IMR-90 (cell line): ENCODE measurements around the gene C11orf97. TPM values are rescaled to one million over a fixed set of nuclear protein-coding genes. Genes with fewer than 3 reads are reported as not detected.

Experiments
- ATAC-seq: fragments of 200-7000 bp; cut with Tn5 transposase; 2 replicates; pipeline ENCODE4 v1.9.1; 2020; ENCODE audit warnings: low read depth, mild to moderate bottlenecking, moderate library complexity
- BruUV-seq: library from RNA; stranded (reverse); fragments of 400-500 nt; replicated peaks from 2 replicates; lab custom pipeline; 2021; lab: Mats Ljungman, UMichigan
- CTCF ChIA-PET: fragments of 300-600 bp; formaldehyde crosslinking; extraction: SDS; loops from one replicate; lab custom pipeline; 2021; ENCODE audit warnings: antibody characterized with exemption; lab: Yijun Ruan, JAX
- POLR2A ChIA-PET: fragments of 300-600 bp; sonication (Branson Sonifier 250); formaldehyde crosslinking; loops from one replicate; lab custom pipeline; 2022; ENCODE audit warnings: antibody characterized with exemption; ENCODE audit not compliant: unreplicated experiment; lab: Charles Lee
- DNase-seq: peaks from one replicate; pipeline ENCODE4 v3.0.0; 2013
- H2AFZ ChIP-seq: replicated peaks from 2 replicates; pipeline ENCODE3; 2013; ENCODE audit warnings: low read length, mild to moderate bottlenecking; ENCODE audit not compliant: poor library complexity
- H2AK5ac ChIP-seq: 2 replicates; pipeline ENCODE4 v1.6.1; 2013; ENCODE audit warnings: low read depth, low read length, inconsistent platforms
- H2AK9ac ChIP-seq: replicated peaks from 2 replicates; pipeline ENCODE3; 2013; ENCODE audit warnings: mild to moderate bottlenecking, low read depth, low read length, moderate library complexity; ENCODE audit not compliant: poor library complexity
- H2BK120ac ChIP-seq: 2 replicates; pipeline ENCODE4 v1.6.1; 2013; ENCODE audit warnings: low read depth, low read length, inconsistent platforms
- H2BK15ac ChIP-seq: 3 replicates; pipeline ENCODE4 v1.6.1; 2013; ENCODE audit warnings: low read depth, low read length, inconsistent platforms
- H2BK20ac ChIP-seq: 2 replicates; pipeline ENCODE4 v1.6.1; 2013; ENCODE audit warnings: low read depth, mild to moderate bottlenecking, inconsistent platforms, low read length, moderate library complexity
- H2BK5ac ChIP-seq: 2 replicates; pipeline ENCODE4 v1.6.1; 2013; ENCODE audit warnings: mild to moderate bottlenecking, low read depth, low read length, inconsistent platforms; ENCODE audit not compliant: poor library complexity, severe bottlenecking
- H3K14ac ChIP-seq: replicated peaks from 2 replicates; pipeline ENCODE4 v1.6.1; 2013; ENCODE audit warnings: low read depth, low read length, inconsistent platforms
- H3K18ac ChIP-seq: 2 replicates; pipeline ENCODE4 v1.6.1; 2013; ENCODE audit warnings: low read depth, low read length, control low read depth
- H3K23ac ChIP-seq: 2 replicates; pipeline ENCODE4 v1.6.1; 2013; ENCODE audit warnings: low read depth, low read length, inconsistent platforms
- H3K27ac ChIP-seq: 2 replicates; pipeline ENCODE4 v1.5.1; 2013; ENCODE audit warnings: mild to moderate bottlenecking, control low read depth, low read length; ENCODE audit not compliant: insufficient read depth
- H3K27me3 ChIP-seq: 2 replicates; pipeline ENCODE4 v1.6.1; 2013; ENCODE audit warnings: low read length; ENCODE audit not compliant: control insufficient read depth, insufficient read depth
- H3K36me3 ChIP-seq: 2 replicates; pipeline ENCODE4 v1.6.1; 2013; ENCODE audit warnings: low read length, mixed read lengths; ENCODE audit not compliant: control insufficient read depth, insufficient read depth
- H3K4ac ChIP-seq: 2 replicates; pipeline ENCODE4 v1.6.1; 2013; ENCODE audit warnings: low read depth, low read length, inconsistent platforms
- H3K4me1 ChIP-seq: 2 replicates; pipeline ENCODE4 v1.6.1; 2013; ENCODE audit warnings: low read length, mixed read lengths; ENCODE audit not compliant: control insufficient read depth, insufficient read depth
- H3K4me2 ChIP-seq: 2 replicates; pipeline ENCODE4 v1.6.1; 2013; ENCODE audit warnings: low read depth, mild to moderate bottlenecking, control low read depth, low read length, moderate library complexity
- H3K4me3 ChIP-seq: 2 replicates; pipeline ENCODE4 v1.5.1; 2013; ENCODE audit warnings: low read depth, mild to moderate bottlenecking, control low read depth, low read length, moderate library complexity; ENCODE audit not compliant: insufficient read depth
- H3K56ac ChIP-seq: 2 replicates; pipeline ENCODE4 v1.6.1; 2013; ENCODE audit warnings: low read length, inconsistent platforms; ENCODE audit not compliant: insufficient read depth; ENCODE audit errors: extremely low read depth
- H3K79me1 ChIP-seq, 2 experiments: 2 replicates each; pipeline ENCODE4 v1.6.1; 2013; ENCODE audit warnings: low read length in 2 of 2, inconsistent platforms in 1 of 2, low read depth in 1 of 2
- H3K9ac ChIP-seq: 2 replicates; pipeline ENCODE4 v1.6.1; 2013; ENCODE audit warnings: low read depth, low read length, control low read depth
- H3K9me1 ChIP-seq: 2 replicates; pipeline ENCODE4 v1.6.1; 2013; ENCODE audit warnings: low read length, inconsistent platforms; ENCODE audit not compliant: insufficient read depth
- H3K9me3 ChIP-seq: 2 replicates; pipeline ENCODE4 v1.6.1; 2013; ENCODE audit warnings: low read length; ENCODE audit not compliant: control insufficient read depth, insufficient read depth
- H4K20me1 ChIP-seq: 2 replicates; pipeline ENCODE4 v1.6.1; 2013; ENCODE audit warnings: low read length, inconsistent platforms; ENCODE audit not compliant: insufficient read depth
- H4K5ac ChIP-seq: 2 replicates; pipeline ENCODE4 v1.6.1; 2013; ENCODE audit warnings: mild to moderate bottlenecking, low read depth, low read length, control low read depth
- H4K8ac ChIP-seq, 2 experiments: 2 replicates each; pipeline ENCODE4 v1.6.1; 2013; ENCODE audit warnings: low read depth in 2 of 2, low read length in 2 of 2, control low read depth in 1 of 2, inconsistent platforms in 1 of 2
- H4K91ac ChIP-seq: 2 replicates; pipeline ENCODE4 v1.6.1; 2013; ENCODE audit warnings: low read depth, low read length, inconsistent platforms; ENCODE audit not compliant: insufficient read depth
- BHLHE40 ChIP-seq: fragments of 150-350 bp; IDR thresholded peaks from 2 replicates; pipeline ENCODE4 v1.6.1; 2016; ENCODE audit warnings: mild to moderate bottlenecking, low read depth, low read length
- CEBPB ChIP-seq: IDR thresholded peaks from 2 replicates; pipeline ENCODE4 v1.6.1; 2012; ENCODE audit warnings: low read depth, low read length, improper control_type of control experiment
- CHD1 ChIP-seq: IDR thresholded peaks from 2 replicates; pipeline ENCODE4 v1.6.1; 2012; ENCODE audit warnings: low read depth, low read length, improper control_type of control experiment
- MAZ ChIP-seq: IDR thresholded peaks from 2 replicates; pipeline ENCODE4 v1.6.1; 2012; ENCODE audit warnings: low read depth, mild to moderate bottlenecking, low read length, improper control_type of control experiment, moderate library complexity, borderline replicate concordance
- MXI1 ChIP-seq: IDR thresholded peaks from 2 replicates; pipeline ENCODE4 v1.6.1; 2012; ENCODE audit warnings: low read depth, mild to moderate bottlenecking, low read length, moderate library complexity, borderline replicate concordance
- POLR2A ChIP-seq: IDR thresholded peaks from 2 replicates; pipeline ENCODE4 v1.6.1; 2012; ENCODE audit warnings: mild to moderate bottlenecking, low read depth, low read length
- RCOR1 ChIP-seq: IDR thresholded peaks from 2 replicates; pipeline ENCODE4 v1.6.1; 2012; ENCODE audit warnings: mild to moderate bottlenecking, low read length, improper control_type of control experiment; ENCODE audit not compliant: insufficient replicate concordance
- SMC3 ChIP-seq: fragments of 150-350 bp; IDR thresholded peaks from 2 replicates; pipeline ENCODE4 v1.6.1; 2016; ENCODE audit warnings: low read depth, mild to moderate bottlenecking, antibody characterized with exemption, low read length, moderate library complexity
- USF2 ChIP-seq: fragments of 150-350 bp; IDR thresholded peaks from 2 replicates; pipeline ENCODE4 v1.6.1; 2017; ENCODE audit warnings: mild to moderate bottlenecking, antibody characterized with exemption, low read length, low read depth
- dilution Hi-C: fragments of 300-500 bp; cut with HindIII; formaldehyde crosslinking; loops from one replicate; pipeline ENCODE4 v1.14.3; 2018; ENCODE audit warnings: low sequenced_read_pairs; ENCODE audit not compliant: unreplicated experiment
- in situ Hi-C: fragments of 300-500 bp; cut with MboI; formaldehyde crosslinking; loops from 3 replicates; pipeline ENCODE4 v1.14.3; 2019; ENCODE audit warnings: low sequenced_read_pairs, inconsistent platforms, mixed read lengths
- intact Hi-C: fragments of 100-400 bp; cut with micrococcal nuclease; formaldehyde crosslinking; loops from 2 replicates; pipeline ENCODE4 v1.10.0; 2022
- polyA plus RNA-seq, 3 experiments: library from polyadenylated mRNA; depleted of rRNA; stranded (reverse); fragments of >200 nt; gene quantifications; 2 replicates each; pipeline ENCODE4 v1.2.3, GENCODE V29; 2012; ENCODE audit warnings: low replicate concordance in 1 of 3
- total RNA-seq: library from RNA; depleted of rRNA; stranded (reverse); fragments of >200 nt; gene quantifications from 2 replicates; pipeline ENCODE4 v1.2.3, GENCODE V29; 2012

The C11orf97 gene
- total and polyA plus RNA-seq, 2 of the 4 experiments (the other 2 are of a cell fraction), result not detected

- no TSS peak for BruUV-seq
- no peaks in the 10 kb centered on the region for H3K4me1 ChIP-seq
- CTCF ChIA-PET, result no interaction called here
- no peak for DNase-seq
- no peak overlapping the region for H3K27ac ChIP-seq
- ATAC-seq, result no peak
- no peaks in the 10 kb centered on the region for H3K79me1 ChIP-seq
- no peak overlapping the region for H4K8ac ChIP-seq
- no peak overlapping the region for H2BK5ac ChIP-seq
- H4K20me1 ChIP-seq, result no peaks in the 10 kb centered on the region
- no peak overlapping the region for H3K4ac ChIP-seq
- POLR2A ChIA-PET, result no interaction called here
- H3K4me3 ChIP-seq, result no peak overlapping the region
- no peak overlapping the region for H3K18ac ChIP-seq
- H3K36me3 ChIP-seq, result no peaks in the 10 kb centered on the region
- no peak overlapping the region for H3K23ac ChIP-seq
- no peak overlapping the region for H4K5ac ChIP-seq
- H3K56ac ChIP-seq, result no peak overlapping the region
- H4K91ac ChIP-seq, result no peak overlapping the region
- intact Hi-C loops, result loop anchor here (5.0 kb wide), 1 partner anchor 1899 kb away; no protein-coding TSS in a partner anchor
- TF ChIP-seq POLR2A (no peak), BHLHE40 (no peak), CHD1 (no peak), RCOR1 (no peak), MAZ (no peak), MXI1 (no peak), SMC3 (no peak), USF2 (no peak), CEBPB (no peak)
- no peak overlapping the region for H2AK5ac ChIP-seq
- no peak overlapping the region for H3K4me2 ChIP-seq
- no peaks in the 10 kb centered on the region for H3K9me3 ChIP-seq
- dilution Hi-C loops, result no loop called here
- in situ Hi-C loops, result loop anchor here (10.0 kb wide), 1 partner anchor 46 kb away; no protein-coding TSS in a partner anchor
- no peaks in the 10 kb centered on the region for H3K9me1 ChIP-seq
- H2BK120ac ChIP-seq, result no peak overlapping the region
- no peak overlapping the region for H2BK15ac ChIP-seq
- no peak overlapping the region for H2AFZ ChIP-seq
- H2AK9ac ChIP-seq, result no peak overlapping the region
- no peak overlapping the region for H3K14ac ChIP-seq
- H3K27me3 ChIP-seq, result peaks cover under 1% of the 10 kb centered on the region; the same call in 1 of the 2 replicates
- H2BK20ac ChIP-seq, result no peak overlapping the region
- no peak overlapping the region for H3K9ac ChIP-seq
Measured at GRCh38 chr11:94528551-94528950, 16.3 kb downstream of the C11orf97 start.
